NB4 (cell line): ENCODE results near the gene COX18.

Source experiments
- DNase-seq: peaks from one replicate; pipeline ENCODE4 v3.0.0; 2010; ENCODE audit warnings: low read depth
- H3K4me3 ChIP-seq: one replicate; pipeline ENCODE4 v1.5.1; 2011; ENCODE audit warnings: mild to moderate bottlenecking, low read depth, low read length, moderate library complexity
- CTCF ChIP-seq: IDR thresholded peaks from one replicate; pipeline ENCODE4 v1.5.1; 2012; ENCODE audit warnings: low read depth, low read length
- MAX ChIP-seq: IDR thresholded peaks from 2 replicates; pipeline ENCODE4 v1.6.1; 2011; ENCODE audit warnings: low read depth, low read length
- MYC ChIP-seq: IDR thresholded peaks from 2 replicates; pipeline ENCODE4 v1.6.1; 2011; ENCODE audit warnings: low read depth, low read length
- POLR2A ChIP-seq: IDR thresholded peaks from 2 replicates; pipeline ENCODE4 v1.6.1; 2011; ENCODE audit warnings: mild to moderate bottlenecking; ENCODE audit not compliant: insufficient read length; ENCODE audit errors: extremely low read depth

The COX18 gene

GRCh38 chr4:73098713-73099112 is 29.2 kb upstream of the COX18 start:
- H3K4me3 ChIP-seq = no peak overlapping the region
- no peak for TF ChIP-seq POLR2A
- TF ChIP-seq MAX = no peak
- no peak for TF ChIP-seq CTCF
- no peak for TF ChIP-seq MYC
- DNase-seq = no peak

- no peak overlapping the region for H3K4me3 ChIP-seq
- no peak for TF ChIP-seq CTCF
- no peak for TF ChIP-seq POLR2A
- TF ChIP-seq MAX = no peak
- TF ChIP-seq MYC = no peak
- no peak for DNase-seq
These were observed 28.5 kb upstream of the COX18 start for GRCh38 chr4:73098016-73098415.

GRCh38 chr4:73092868-73093267 is 23.4 kb upstream of the COX18 start:
- TF ChIP-seq MAX = no peak
- DNase-seq = no peak
- H3K4me3 ChIP-seq = no peak overlapping the region

- TF ChIP-seq MAX (no peak), CTCF (no peak), MYC (no peak), POLR2A (no peak)
- no peak for DNase-seq
- H3K4me3 ChIP-seq = no peak overlapping the region
These were observed 21.2 kb upstream of the COX18 start for GRCh38 chr4:73090738-73091137.

- no peak overlapping the region for H3K4me3 ChIP-seq
- TF ChIP-seq MYC = no peak
- no peak for TF ChIP-seq CTCF
- no peak for TF ChIP-seq MAX
- no peak for TF ChIP-seq POLR2A
- DNase-seq = no peak
These were observed 18.4 kb upstream of the COX18 start for GRCh38 chr4:73087871-73088270.

GRCh38 chr4:73086095-73086868 is 16.8 kb upstream of the COX18 start:
- H3K4me3 ChIP-seq = no peak overlapping the region
- no peak for TF ChIP-seq MAX
- TF ChIP-seq MYC = no peak
- no peak for TF ChIP-seq POLR2A
- no peak for TF ChIP-seq CTCF
- no peak for DNase-seq
